Loucy (cell line): ENCODE measurements around the gene PAPOLB.

ENCODE experiments used
- EZH2phosphoT487 ChIP-seq: fragments of 200-600 bp; IDR thresholded peaks from 2 replicates; pipeline ENCODE4 v1.6.1; 2018; ENCODE audit warnings: antibody characterized with exemption, mild to moderate bottlenecking, moderate library complexity, borderline replicate concordance
- TF ChIP-seq, protein P1 (sequence below): fragments of 200-600 bp; sonication (generic); conservative IDR thresholded peaks from 2 replicates; pipeline ENCODE4 v1.5.1; 2014; ENCODE audit warnings: mild to moderate bottlenecking, antibody characterized with exemption, low read length

GRCh38 chr7:4885317-4885807 is 23.5 kb upstream of the PAPOLB start:
- TF ChIP-seq, protein P1, sequence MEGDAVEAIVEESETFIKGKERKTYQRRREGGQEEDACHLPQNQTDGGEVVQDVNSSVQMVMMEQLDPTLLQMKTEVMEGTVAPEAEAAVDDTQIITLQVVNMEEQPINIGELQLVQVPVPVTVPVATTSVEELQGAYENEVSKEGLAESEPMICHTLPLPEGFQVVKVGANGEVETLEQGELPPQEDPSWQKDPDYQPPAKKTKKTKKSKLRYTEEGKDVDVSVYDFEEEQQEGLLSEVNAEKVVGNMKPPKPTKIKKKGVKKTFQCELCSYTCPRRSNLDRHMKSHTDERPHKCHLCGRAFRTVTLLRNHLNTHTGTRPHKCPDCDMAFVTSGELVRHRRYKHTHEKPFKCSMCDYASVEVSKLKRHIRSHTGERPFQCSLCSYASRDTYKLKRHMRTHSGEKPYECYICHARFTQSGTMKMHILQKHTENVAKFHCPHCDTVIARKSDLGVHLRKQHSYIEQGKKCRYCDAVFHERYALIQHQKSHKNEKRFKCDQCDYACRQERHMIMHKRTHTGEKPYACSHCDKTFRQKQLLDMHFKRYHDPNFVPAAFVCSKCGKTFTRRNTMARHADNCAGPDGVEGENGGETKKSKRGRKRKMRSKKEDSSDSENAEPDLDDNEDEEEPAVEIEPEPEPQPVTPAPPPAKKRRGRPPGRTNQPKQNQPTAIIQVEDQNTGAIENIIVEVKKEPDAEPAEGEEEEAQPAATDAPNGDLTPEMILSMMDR, result no peak
- TF ChIP-seq EZH2phosphoT487, result no peak
